CD4-positive, alpha-beta T cell (primary cell): ENCODE results near the gene ZNF263. TPM values are rescaled to one million over a fixed set of nuclear protein-coding genes. Genes with fewer than 3 reads are reported as not detected.

Source experiments
- ATAC-seq: fragments of 200-7000 bp; cut with Tn5 transposase; one replicate; pipeline ENCODE4 v1.10.0; 2022; ENCODE audit warnings: mild to moderate bottlenecking; ENCODE audit not compliant: poor library complexity
- CTCF ChIA-PET: fragments of 350-600 bp; sonication (Branson Sonifier 250); formaldehyde crosslinking; loops from one replicate; lab custom pipeline; 2021; ENCODE audit warnings: antibody characterized with exemption, inconsistent platforms; lab: Charles Lee
- POLR2A ChIA-PET: fragments of 350-600 bp; sonication (Branson Sonifier 250); formaldehyde crosslinking; loops from one replicate; lab custom pipeline; 2021; ENCODE audit warnings: antibody characterized with exemption, inconsistent platforms; lab: Charles Lee
- DNase-seq, 14 experiments: peaks; one replicate each; pipeline ENCODE4 v3.0.0-alpha.2; 2013 to 2020; ENCODE audit warnings: mixed read lengths in 2 of 14
- H3K27ac ChIP-seq, 2 donors: one replicate each; pipeline versions ENCODE4 v1.5.1 to v1.7.0; 2013; ENCODE audit warnings: low read length in 2 of 2, low read depth in 1 of 2, mild to moderate bottlenecking in 1 of 2
- H3K27me3 ChIP-seq, 2 experiments: 1 replicate in 1 of 2; 2 replicates in 1 of 2; pipeline versions ENCODE4 v1.6.1 to v1.7.0; 2013; ENCODE audit warnings: low read length in 2 of 2, control low read depth in 1 of 2, mild to moderate bottlenecking in 1 of 2, moderate library complexity in 1 of 2; ENCODE audit not compliant: insufficient read depth in 2 of 2, control insufficient read depth in 1 of 2
- H3K36me3 ChIP-seq: one replicate; pipeline ENCODE4 v1.6.1; 2013; ENCODE audit warnings: low read length, control low read depth; ENCODE audit not compliant: insufficient read depth
- H3K4me1 ChIP-seq: one replicate; pipeline ENCODE4 v1.6.1; 2013; ENCODE audit warnings: low read length, control low read depth; ENCODE audit not compliant: insufficient read depth
- H3K4me3 ChIP-seq: one replicate; pipeline ENCODE4 v1.5.1; 2013; ENCODE audit warnings: mild to moderate bottlenecking, low read length, moderate library complexity
- H3K9me3 ChIP-seq, 2 experiments: 1 replicate in 1 of 2; 2 replicates in 1 of 2; pipeline versions ENCODE4 v1.6.1 to v1.7.0; 2013; ENCODE audit warnings: low read length in 2 of 2, mild to moderate bottlenecking in 2 of 2, control low read depth in 1 of 2, moderate library complexity in 1 of 2; ENCODE audit not compliant: control insufficient read depth in 1 of 2, insufficient read depth in 1 of 2
- H3K27ac Mint-ChIP-seq: one replicate; pipeline ENCODE4 v1.8.0; 2020; ENCODE audit warnings: mixed read lengths
- H3K27me3 Mint-ChIP-seq: one replicate; pipeline ENCODE4 v1.8.0; 2021; ENCODE audit warnings: mixed read lengths
- H3K36me3 Mint-ChIP-seq: one replicate; pipeline ENCODE4 v1.8.0; 2021; ENCODE audit warnings: low read depth, mixed read lengths
- H3K4me1 Mint-ChIP-seq: one replicate; pipeline ENCODE4 v1.8.0; 2021; ENCODE audit warnings: low read depth, mixed read lengths
- H3K4me3 Mint-ChIP-seq: one replicate; pipeline ENCODE4 v1.8.0; 2020; ENCODE audit warnings: mild to moderate bottlenecking, mixed read lengths
- H3K9me3 Mint-ChIP-seq: one replicate; pipeline ENCODE4 v1.8.0; 2020; ENCODE audit warnings: mixed read lengths
- intact Hi-C, 2 experiments: fragments of 100-400 bp; cut with DNase I in 1 of 2; cut with micrococcal nuclease in 1 of 2; formaldehyde crosslinking; loops; one replicate each; pipeline versions ENCODE4 v1.15.1 to v1.9.0; 2023 to 2025; cut with DNase I, micrococcal nuclease
- total RNA-seq, 174 experiments: library from RNA in 2 of 174; stranded (reverse) in 2 of 174; gene quantifications; one replicate each; pipeline ENCODE4 v1.2.3 and lab custom pipeline; 2021 to 2026
- TF ChIP-seq, protein P1 (sequence below): fragments of 200-600 bp; IDR thresholded peaks from one replicate; pipeline ENCODE4 v1.8.0; 2022; ENCODE audit warnings: antibody characterized with exemption, mild to moderate bottlenecking

ZNF263 gene
- total RNA-seq, 2 experiments from 2014 or later, result 35.3 to 39.4 TPM

DNA sequence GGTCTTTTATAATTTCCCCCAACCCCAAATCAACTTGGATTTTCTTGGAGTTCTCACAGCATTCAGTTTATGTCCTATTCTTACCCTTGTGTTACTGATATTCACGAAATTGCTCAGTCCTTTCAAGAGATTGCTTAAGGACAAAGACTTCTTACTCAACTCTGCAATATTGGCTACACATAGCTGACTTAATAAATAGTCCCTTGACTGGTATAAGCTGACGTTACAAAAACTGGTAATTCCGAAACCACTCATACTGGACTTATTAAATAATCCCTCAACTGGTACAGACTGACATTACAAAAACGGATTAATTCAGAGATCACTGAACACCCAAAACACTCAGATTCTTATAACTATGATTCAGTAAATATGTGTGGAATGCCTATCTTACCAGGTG is 21.1 kb downstream of the ZNF263 start:
- TF ChIP-seq, protein P1, sequence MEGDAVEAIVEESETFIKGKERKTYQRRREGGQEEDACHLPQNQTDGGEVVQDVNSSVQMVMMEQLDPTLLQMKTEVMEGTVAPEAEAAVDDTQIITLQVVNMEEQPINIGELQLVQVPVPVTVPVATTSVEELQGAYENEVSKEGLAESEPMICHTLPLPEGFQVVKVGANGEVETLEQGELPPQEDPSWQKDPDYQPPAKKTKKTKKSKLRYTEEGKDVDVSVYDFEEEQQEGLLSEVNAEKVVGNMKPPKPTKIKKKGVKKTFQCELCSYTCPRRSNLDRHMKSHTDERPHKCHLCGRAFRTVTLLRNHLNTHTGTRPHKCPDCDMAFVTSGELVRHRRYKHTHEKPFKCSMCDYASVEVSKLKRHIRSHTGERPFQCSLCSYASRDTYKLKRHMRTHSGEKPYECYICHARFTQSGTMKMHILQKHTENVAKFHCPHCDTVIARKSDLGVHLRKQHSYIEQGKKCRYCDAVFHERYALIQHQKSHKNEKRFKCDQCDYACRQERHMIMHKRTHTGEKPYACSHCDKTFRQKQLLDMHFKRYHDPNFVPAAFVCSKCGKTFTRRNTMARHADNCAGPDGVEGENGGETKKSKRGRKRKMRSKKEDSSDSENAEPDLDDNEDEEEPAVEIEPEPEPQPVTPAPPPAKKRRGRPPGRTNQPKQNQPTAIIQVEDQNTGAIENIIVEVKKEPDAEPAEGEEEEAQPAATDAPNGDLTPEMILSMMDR, result no peak
- DNase-seq (no peak), ATAC-seq (no peak)
- ChIA-PET CTCF (interaction anchor here (0.9 to 1.9 kb wide), 3 partner anchors 69 to 153 kb away, joined by 3 to 5 read pairs (median 4); partner anchors contain the start of genes ZNF174, ZNF200 and ZSCAN32), POLR2A (interaction anchor here (0.7 to 4.0 kb wide), 9 partner anchors 10 to 154 kb away, joined by 3 to 48 read pairs (median 5); partner anchors contain the start of genes ZNF174, ZNF263 and ZSCAN32)
- Histone ChIP-seq H3K36me3 (peaks cover 26% of the 10 kb centered on the region), H3K27me3 (no peaks in the 10 kb centered on the region), H3K4me3 (peak overlapping the region; percentile 91), H3K4me1 (peaks cover 28% of the 10 kb centered on the region), H3K27ac (no peak overlapping the region), H3K9me3 (peaks cover 42 to 52% of the 10 kb centered on the region in 2 experiments)
- Mint-ChIP-seq H3K27me3 (no peaks in the 10 kb centered on the region), H3K4me1 (peaks cover 22% of the 10 kb centered on the region), H3K27ac (peak overlapping the region; percentile 77), H3K4me3 (peak overlapping the region; percentile 86), H3K9me3 (peaks cover 18% of the 10 kb centered on the region), H3K36me3 (peaks cover 88% of the 10 kb centered on the region)
- intact Hi-C loops, result loop anchor here in 1 of 2 experiments (2.0 to 5.0 kb wide), 2 partner anchors 63 to 96 kb away; partner anchors contain the start of genes ZNF174 and ZSCAN32

DNA sequence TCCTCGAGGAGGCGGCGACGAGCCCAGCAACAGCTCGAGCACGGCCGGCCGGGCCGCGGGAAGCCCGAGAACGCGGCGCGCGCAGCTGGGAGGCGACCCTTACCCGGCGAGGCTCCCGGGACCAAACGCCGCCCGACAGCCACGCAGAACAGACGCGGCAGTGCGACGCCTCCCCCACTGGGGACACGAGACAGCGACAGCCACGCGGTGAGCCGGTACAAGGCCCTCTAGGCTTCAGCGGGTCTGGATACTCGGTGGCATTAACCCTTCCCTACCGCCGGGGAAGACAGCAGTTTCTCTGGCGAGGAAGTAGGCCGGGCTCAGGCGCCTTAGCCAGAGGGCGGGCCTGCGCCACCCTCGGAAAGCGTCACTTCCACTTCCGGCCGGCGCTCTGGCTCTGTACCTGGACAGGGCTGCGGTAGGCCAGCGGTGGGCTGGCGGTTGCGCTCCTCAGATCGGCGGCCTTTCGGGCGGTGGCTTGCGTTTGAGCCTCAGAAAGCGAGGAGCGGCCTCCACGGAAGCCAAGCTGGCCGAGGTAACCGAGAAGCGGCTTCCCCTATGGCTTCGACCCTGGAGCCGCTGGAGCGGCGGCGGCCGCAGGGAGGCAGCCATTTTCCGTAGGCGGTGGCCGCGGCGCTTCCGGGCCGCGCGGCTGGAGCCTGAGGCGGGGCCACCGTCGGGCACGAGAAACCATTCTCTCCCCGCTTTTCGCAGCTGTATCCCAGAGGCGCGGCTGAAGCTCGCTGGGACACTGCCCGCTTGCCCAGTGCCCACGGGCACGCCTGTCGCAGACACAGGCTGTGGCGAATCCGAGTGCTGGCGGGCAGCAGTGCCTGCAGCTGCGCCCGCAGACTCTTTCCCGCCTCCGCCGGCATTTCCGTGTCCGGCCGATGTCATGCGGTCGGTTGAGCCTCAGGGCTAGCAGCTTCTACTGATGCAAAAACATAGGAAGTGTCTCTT is 22.1 kb downstream of the ZNF263 start, which contains the start of the genes TIGD7 and ZNF75A:
Gene TIGD7 (minus strand): TSS at position 322 of the 960 bp plus-strand sequence. CDS start 4,816 bp downstream, outside the sequence.
Gene ZNF75A (plus strand): TSS at position 389 of the 960 bp plus-strand sequence. CDS start 2,932 bp downstream, outside the sequence.
- POLR2A ChIA-PET, result interaction anchor here (0.7 to 4.0 kb wide), 18 partner anchors 9 to 155 kb away, joined by 3 to 48 read pairs (median 4); partner anchors contain the start of genes NAA60, ZNF174, ZNF263 and ZNF597

More for the DNA sequence above, 22.1 kb downstream of the ZNF263 start, which contains the start of the genes TIGD7 and ZNF75A:
- Mint-ChIP-seq H3K27me3 (no peaks in the 10 kb centered on the region), H3K27ac (peak within 1 kb of the TSS; percentile 82), H3K4me1 (peaks cover 22% of the 10 kb centered on the region), H3K36me3 (peaks cover 88% of the 10 kb centered on the region), H3K9me3 (peaks cover 16% of the 10 kb centered on the region), H3K4me3 (peak within 1 kb of the TSS; percentile 86)
- TF ChIP-seq, protein P1, result no peak
- Histone ChIP-seq H3K36me3 (peaks cover 18% of the 10 kb centered on the region), H3K27me3 (no peaks in the 10 kb centered on the region), H3K4me1 (peaks cover 28% of the 10 kb centered on the region), H3K27ac (peak within 1 kb of the TSS; percentile 76 to 89), H3K4me3 (peak within 1 kb of the TSS; percentile 91), H3K9me3 (peaks cover 43 to 58% of the 10 kb centered on the region in 2 experiments)
- intact Hi-C loops, result loop anchor here (1.0 to 5.0 kb wide), 6 partner anchors 22 to 152 kb away; partner anchors contain the start of genes ZNF263 (in 2 of the 2), NAA60 (in 1 of the 2), ZNF174 (in 1 of the 2) and ZNF597 (in 1 of the 2)
- ATAC-seq (peak; percentile 92), DNase-seq (peak; percentile 67 to 96 (median 79))
- CTCF ChIA-PET, result interaction anchor here (0.8 to 1.9 kb wide), 5 partner anchors 10 to 152 kb away, joined by 3 to 5 read pairs (median 4); partner anchors contain the start of genes NAA60, ZNF174, ZNF200 and ZNF597
